Aorta (tissue), 5 donors: ENCODE measurements around the gene PHACTR2. TPM values are rescaled to one million over a fixed set of nuclear protein-coding genes. Genes with fewer than 3 reads are reported as not detected.
A peak's percentile ranks its signal among the peaks of the same experiment; 100 is the strongest.

Source experiments
- ATAC-seq: fragments of 200-7000 bp; cut with Tn5 transposase; one replicate; pipeline ENCODE4 v1.9.1; 2022; ENCODE audit warnings: moderate library complexity; ENCODE audit not compliant: low FRiP score
- DNase-seq, 2 donors: peaks; one replicate each; pipeline ENCODE4 v3.0.0-alpha.2; 2020
- H3K27ac ChIP-seq, 2 donors: one replicate each; pipeline ENCODE4 v1.5.1; 2013; ENCODE audit warnings: low read length in 2 of 2, mild to moderate bottlenecking in 2 of 2, moderate library complexity in 2 of 2, control low read depth in 1 of 2, inconsistent platforms in 1 of 2, low read depth in 1 of 2
- H3K27me3 ChIP-seq, 2 donors: one replicate each; pipeline ENCODE4 v1.6.1; 2013; ENCODE audit warnings: control low read depth in 1 of 2, low read length in 1 of 2, mild to moderate bottlenecking in 1 of 2, moderate library complexity in 1 of 2; ENCODE audit not compliant: insufficient read depth in 2 of 2, control insufficient read depth in 1 of 2
- H3K36me3 ChIP-seq, 2 donors: one replicate each; pipeline ENCODE4 v1.6.1; 2013; ENCODE audit warnings: control low read depth in 1 of 2, low read length in 1 of 2, mild to moderate bottlenecking in 1 of 2; ENCODE audit not compliant: insufficient read depth in 2 of 2, control insufficient read depth in 1 of 2
- H3K4me1 ChIP-seq, 2 donors: one replicate each; pipeline ENCODE4 v1.6.1; 2013; ENCODE audit warnings: low read length in 2 of 2, control low read depth in 1 of 2, mild to moderate bottlenecking in 1 of 2, moderate library complexity in 1 of 2; ENCODE audit not compliant: insufficient read depth in 2 of 2, control insufficient read depth in 1 of 2
- H3K4me3 ChIP-seq, 2 donors: one replicate each; pipeline ENCODE4 v1.5.1; 2013; ENCODE audit warnings: low read length in 2 of 2, control low read depth in 1 of 2, mild to moderate bottlenecking in 1 of 2
- H3K9me3 ChIP-seq: one replicate; pipeline ENCODE4 v1.6.1; 2013; ENCODE audit warnings: mild to moderate bottlenecking, low read length; ENCODE audit not compliant: control insufficient read depth
- WGBS, 2 donors: extraction: QIAGEN DNeasy Blood & Tissue Kit; methylation state at CpG; one replicate each; pipeline ENCODE4 v1.1.7; 2013; 5-methylcytosine and 5-hydroxymethylcytosine counted together
- intact Hi-C, 2 donors: fragments of 100-400 bp; cut with DNase I; formaldehyde crosslinking; loops; one replicate each; pipeline versions ENCODE4 v1.14.2 to v1.15.0; 2022
- polyA plus RNA-seq, 2 donors: library from polyadenylated mRNA; stranded (reverse); fragments of 200-250 nt; gene quantifications; one replicate each; pipeline ENCODE4 v1.2.3, GENCODE V29; 2013
- total RNA-seq, 2 donors: library from RNA; stranded (reverse); fragmentation: NEBNext Ultra II Directional; extraction: Animal tissue kit (Norgen Biotek cat#: 25700); gene quantifications; one replicate each; pipeline ENCODE4 v1.2.1, GENCODE V29; 2021
- donor health status: healthy with polysubstance abuse.
- donor health status: Bipolar disorder and iron deficiency.
- donor health status: DM: no; HTN: no; CAD: no.
- donor health status: DM: no; HTN: no; CAD: no.
- donor health status: DM: yes; HTN: yes; CAD: no.

Gene PHACTR2
- total and polyA plus RNA-seq, 4 donors: 15.3 to 96.8 (median 51.2) TPM

DNA sequence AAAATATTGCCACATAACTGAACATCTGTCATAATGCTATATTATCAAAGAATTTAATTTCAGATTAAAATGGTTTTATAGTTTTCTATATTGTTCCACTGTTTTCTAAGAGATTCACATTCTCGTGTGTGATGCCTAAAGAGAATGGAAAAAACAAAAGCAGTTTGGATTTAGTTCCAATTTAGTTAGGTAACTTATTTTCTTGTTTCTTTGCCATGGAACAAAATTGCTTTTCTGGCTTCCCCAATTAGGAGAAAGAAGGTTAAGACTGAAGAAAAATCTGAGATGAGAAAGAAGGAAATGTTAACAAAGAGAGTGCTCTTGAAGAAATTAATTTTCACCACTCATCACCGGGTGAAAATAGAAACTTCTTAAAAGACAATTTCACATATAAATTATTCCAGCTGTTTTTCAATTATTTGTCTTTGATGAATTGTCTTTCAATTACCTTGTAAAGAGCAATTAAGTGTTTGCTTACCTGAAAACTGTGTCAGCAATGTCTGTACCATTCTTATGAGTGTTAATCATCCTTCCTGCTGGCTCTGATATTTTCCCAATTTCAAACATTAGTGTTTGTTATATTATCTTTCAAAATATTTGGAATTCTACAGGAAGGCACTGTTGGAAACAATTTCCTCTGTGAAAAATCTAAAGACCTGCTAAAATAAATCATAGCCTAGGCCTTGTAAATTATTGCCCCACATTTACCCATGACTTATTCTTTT lies 19.5 kb downstream of the PHACTR2 start:
- 4 to 7% methylated on average over 2 of the region's 2 CpGs for WGBS, 2 donors
- no peak overlapping the region for H3K4me3 ChIP-seq

DNA sequence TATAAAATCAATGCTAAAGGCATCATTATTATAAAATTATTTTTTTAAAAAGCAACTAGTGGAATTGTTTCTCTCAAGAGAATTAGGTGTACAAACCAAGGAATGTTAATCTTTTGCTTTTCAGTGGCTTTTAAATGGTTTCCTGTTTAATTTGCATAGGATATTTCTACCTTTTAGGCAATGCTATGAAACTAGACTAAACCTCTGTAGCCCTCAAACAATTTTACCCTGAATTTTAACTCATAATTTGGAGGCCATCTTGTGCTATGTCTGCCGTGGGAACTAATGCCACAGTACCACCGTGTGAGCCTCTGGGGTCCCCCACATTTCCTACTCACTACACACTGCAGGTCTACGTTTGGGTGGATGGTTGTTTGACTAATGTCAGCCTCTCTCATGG lies 20.6 kb downstream of the PHACTR2 start:
- 85% methylated on average over 3 of the region's 3 CpGs for WGBS, 2 donors
- H3K27ac ChIP-seq: peak overlapping the region; percentile 34 to 88
- no peaks in the 10 kb centered on the region for H3K36me3 ChIP-seq
- ATAC-seq (no peak), DNase-seq (no peak)
- H3K27me3 ChIP-seq: no peaks in the 10 kb centered on the region
- H3K4me1 ChIP-seq: peaks cover 2 to 7% of the 10 kb centered on the region in 2 donors
- no peaks in the 10 kb centered on the region for H3K9me3 ChIP-seq
- no peak overlapping the region for H3K4me3 ChIP-seq
- intact Hi-C loops: loop anchor here in 1 of 2 donors (5.0 kb wide), 1 partner anchor 49 kb away; no protein-coding TSS in a partner anchor

More for the DNA sequence above, 19.5 kb downstream of the PHACTR2 start:
- no peak for ATAC-seq
- intact Hi-C loops: loop anchor here in 1 of 2 donors (5.0 kb wide), 1 partner anchor 50 kb away; no protein-coding TSS in a partner anchor
- Histone ChIP-seq H3K9me3 (no peaks in the 10 kb centered on the region), H3K27me3 (no peaks in the 10 kb centered on the region), H3K27ac (no peak overlapping the region), H3K36me3 (no peaks in the 10 kb centered on the region), H3K4me1 (peaks cover 2 to 7% of the 10 kb centered on the region in 2 donors)
- no peak for DNase-seq

DNA sequence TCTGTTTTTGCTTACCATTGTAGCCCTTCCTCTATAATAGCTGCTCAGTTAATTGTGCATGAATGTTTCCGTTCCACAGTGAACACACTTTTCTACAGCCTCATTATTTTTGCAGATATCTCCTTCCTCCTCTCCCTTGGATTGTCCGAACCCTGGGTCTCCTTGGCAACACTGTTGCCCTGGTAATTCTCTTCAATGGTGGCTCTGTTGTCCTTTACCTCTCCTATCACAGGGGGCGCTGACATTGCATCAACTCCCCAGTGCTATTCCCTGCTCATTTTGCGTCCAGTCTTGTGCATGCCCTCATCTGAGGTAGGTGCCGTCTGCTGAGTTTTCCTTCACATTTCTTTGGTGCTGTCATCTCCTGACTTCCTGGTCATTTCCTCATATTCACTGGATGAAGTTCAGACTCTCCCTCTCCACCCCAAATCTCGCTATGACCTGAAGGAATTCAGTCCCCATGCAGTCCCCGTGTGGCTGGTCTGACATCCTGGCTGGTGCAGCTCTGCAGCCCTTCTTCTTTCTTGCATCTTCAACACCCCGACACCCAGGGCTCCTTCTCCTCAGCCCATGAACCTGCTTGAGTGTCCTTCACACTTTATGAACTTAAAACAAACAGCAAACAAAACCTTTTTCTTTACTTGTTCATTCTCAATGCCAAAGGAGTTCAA lies 21.1 kb downstream of the PHACTR2 start:
- H3K27me3 ChIP-seq: no peaks in the 10 kb centered on the region
- H3K4me1 ChIP-seq: peaks cover 2 to 7% of the 10 kb centered on the region in 2 donors
- no peaks in the 10 kb centered on the region for H3K9me3 ChIP-seq
- intact Hi-C loops: loop anchor here in 1 of 2 donors (5.0 kb wide), 1 partner anchor 48 kb away; no protein-coding TSS in a partner anchor
- no peak overlapping the region for H3K4me3 ChIP-seq
- no peak for ATAC-seq
- peak overlapping the region; percentile 34 to 88 for H3K27ac ChIP-seq
- WGBS, 2 donors: 83 to 86% methylated on average over 8 of the region's 8 CpGs
- DNase-seq: no peak
- H3K36me3 ChIP-seq: no peaks in the 10 kb centered on the region

DNA sequence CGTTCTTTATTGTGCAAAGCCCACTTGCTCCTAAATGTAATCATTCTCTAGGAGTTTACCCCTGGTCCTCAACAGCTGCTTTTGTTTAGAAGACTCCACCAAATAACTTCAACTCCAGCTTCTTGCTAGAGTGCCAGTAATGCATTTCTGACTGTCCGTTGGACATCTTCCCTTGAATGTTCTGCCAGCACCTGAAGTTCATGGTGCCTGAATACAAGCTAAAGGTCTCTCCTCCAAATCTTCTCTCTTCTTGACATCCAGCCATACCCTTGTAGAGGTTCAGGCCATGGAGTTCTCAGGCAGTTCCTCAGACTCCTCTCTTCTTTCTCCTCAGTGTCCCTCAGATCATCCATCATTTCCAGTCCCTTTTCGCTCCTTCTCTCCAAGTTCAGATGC lies 21.7 kb downstream of the PHACTR2 start:
- Histone ChIP-seq H3K36me3 (no peaks in the 10 kb centered on the region), H3K27ac (peak overlapping the region; percentile 64 to 69), H3K27me3 (no peaks in the 10 kb centered on the region), H3K4me3 (no peak overlapping the region), H3K4me1 (peaks cover 2 to 7% of the 10 kb centered on the region in 2 donors), H3K9me3 (no peaks in the 10 kb centered on the region)
- intact Hi-C loops: loop anchor here in 1 of 2 donors (5.0 kb wide), 1 partner anchor 48 kb away; no protein-coding TSS in a partner anchor
- 78 to 79% methylated on average over 3 of the region's 3 CpGs for WGBS, 2 donors
- ATAC-seq (no peak), DNase-seq (no peak)

DNA sequence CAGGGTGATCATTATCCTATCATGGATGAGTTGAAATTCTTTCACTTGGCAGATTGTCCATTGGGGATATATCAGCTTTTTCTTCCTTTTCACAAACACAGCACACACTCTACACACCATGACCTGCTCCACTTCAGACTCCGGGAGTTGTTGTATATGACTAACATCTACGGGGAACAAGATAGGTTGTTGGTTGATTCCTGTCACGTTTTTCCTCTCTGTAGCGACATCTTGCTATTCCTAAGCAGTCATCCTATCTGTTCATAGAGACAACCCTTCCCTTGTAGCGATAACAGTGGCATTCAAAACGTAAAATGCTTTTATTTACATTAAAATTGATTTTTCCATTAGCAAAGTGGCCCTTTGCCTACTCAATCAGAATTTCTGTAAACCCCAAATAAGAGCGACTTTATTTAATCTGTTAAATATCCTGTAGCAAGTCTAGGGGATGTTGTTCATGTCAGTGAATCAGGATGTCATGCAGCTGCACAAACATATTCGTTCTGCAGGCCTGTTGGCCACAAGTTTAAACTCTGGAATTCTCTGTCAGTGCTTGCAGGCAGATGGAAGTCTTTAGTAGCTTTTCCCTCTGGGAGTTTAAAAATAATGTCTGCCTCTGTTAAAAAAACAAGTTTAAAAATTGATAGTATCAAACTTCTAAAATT lies 23.1 kb downstream of the PHACTR2 start:
- no peaks in the 10 kb centered on the region for H3K9me3 ChIP-seq
- ATAC-seq (no peak), DNase-seq (no peak)
- H3K27ac ChIP-seq: peak overlapping the region in 1 of 2 donors; percentile 68
- H3K36me3 ChIP-seq: no peaks in the 10 kb centered on the region
- no peaks in the 10 kb centered on the region for H3K27me3 ChIP-seq
- H3K4me1 ChIP-seq: peaks cover 2 to 4% of the 10 kb centered on the region in 2 donors
- intact Hi-C loops: no loop called here
- 39 to 40% methylated on average over 8 of the region's 8 CpGs for WGBS, 2 donors
- no peak overlapping the region for H3K4me3 ChIP-seq

DNA sequence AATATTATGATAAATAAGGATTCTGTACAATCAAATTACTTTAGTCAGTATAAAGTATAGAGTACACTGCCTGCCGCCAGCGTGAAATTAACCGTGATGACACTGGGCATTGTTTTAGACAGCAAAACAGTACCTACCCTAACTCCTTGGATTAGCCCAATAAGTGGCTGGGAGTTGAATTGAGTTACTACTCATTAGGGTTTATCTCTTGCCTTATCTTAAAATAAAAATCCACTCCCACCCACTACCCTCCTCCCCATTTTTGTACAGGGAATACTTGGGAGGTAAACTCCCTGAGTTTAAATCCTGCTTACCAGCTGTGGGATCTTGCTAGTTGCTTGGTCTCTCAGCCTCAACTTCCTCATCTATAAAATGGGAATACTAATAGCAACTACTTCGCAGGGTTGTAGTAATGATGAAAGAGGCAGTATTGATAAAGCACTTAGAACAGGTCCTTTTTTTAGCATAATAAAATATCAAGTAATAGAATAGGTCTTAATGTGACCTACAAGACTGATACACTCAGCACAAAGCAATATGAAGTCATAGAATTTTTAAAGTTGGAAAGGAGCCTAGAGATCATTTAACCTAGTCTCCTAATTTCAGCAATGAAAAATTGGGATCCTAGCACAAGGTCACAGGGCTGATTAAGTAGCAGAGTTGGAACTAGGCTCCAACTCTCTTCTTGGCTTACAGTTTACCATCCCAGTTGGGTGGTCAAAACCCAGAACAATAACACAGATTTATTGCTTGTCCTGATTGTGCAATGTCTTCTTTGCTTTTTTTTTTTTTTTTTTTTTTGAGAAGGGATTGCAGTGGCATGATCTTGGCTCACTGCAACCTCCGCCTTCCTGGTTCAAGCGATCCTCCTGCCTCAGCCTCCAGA lies 23.8 kb downstream of the PHACTR2 start:
- no peak overlapping the region for H3K4me3 ChIP-seq
- intact Hi-C loops: no loop called here
- H3K27me3 ChIP-seq: no peaks in the 10 kb centered on the region
- DNase-seq (no peak), ATAC-seq (peak; percentile 85)
- 52 to 60% methylated on average over 6 of the region's 6 CpGs for WGBS, 2 donors
- no peaks in the 10 kb centered on the region for H3K9me3 ChIP-seq
- H3K36me3 ChIP-seq: no peaks in the 10 kb centered on the region
- H3K27ac ChIP-seq: peak overlapping the region; percentile 39 to 76
- H3K4me1 ChIP-seq: peaks cover 2 to 4% of the 10 kb centered on the region in 2 donors

DNA sequence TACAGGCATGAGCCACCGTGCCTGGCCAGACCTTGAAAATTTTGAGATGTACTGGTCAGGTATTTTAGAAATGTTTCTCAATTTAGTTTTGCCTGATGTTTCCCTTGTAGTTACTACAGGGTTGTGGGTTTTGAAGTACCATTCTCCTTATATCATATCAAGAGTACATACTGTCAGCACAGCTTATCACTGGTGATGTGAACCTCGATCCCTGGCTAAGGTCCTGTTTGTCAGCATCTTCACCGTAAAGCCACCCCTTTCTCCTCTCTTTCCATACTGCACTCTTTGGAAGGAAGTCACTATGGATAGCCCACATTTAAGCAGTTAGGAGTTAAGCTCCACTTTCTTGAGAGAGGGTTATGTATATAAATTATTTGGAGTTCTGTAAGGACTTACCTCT lies 27.8 kb downstream of the PHACTR2 start:
- Histone ChIP-seq H3K9me3 (no peaks in the 10 kb centered on the region), H3K27ac (no peak overlapping the region), H3K36me3 (peaks cover 0 to 2% of the 10 kb centered on the region in 2 donors), H3K4me3 (no peak overlapping the region), H3K4me1 (peaks cover 0 to 3% of the 10 kb centered on the region in 2 donors), H3K27me3 (no peaks in the 10 kb centered on the region)
- no peak for ATAC-seq
- 92 to 93% methylated on average over 3 of the region's 3 CpGs for WGBS, 2 donors
- intact Hi-C loops: no loop called here
- no peak for DNase-seq

DNA sequence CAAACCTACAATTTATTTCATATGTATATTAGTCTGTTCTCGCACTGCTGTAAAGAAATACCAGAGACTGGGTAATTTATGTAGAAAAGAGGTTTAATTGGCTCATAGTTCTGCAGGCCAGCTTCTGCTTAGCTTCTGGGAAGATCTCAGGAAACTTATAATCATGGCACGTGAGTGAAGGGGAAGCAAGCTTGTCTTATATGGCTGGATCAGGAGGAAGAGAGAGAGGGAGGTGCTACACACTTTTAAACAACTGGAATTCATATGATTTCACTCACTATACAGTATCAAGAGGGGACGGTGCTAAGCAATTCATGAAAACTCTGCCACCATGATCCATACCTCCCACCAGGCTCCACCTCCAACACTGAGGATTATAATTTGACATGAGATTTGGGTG lies 29.9 kb downstream of the PHACTR2 start:
- intact Hi-C loops: no loop called here
- 81 to 91% methylated on average over 3 of the region's 3 CpGs for WGBS, 2 donors
- H3K27ac ChIP-seq: no peak overlapping the region
- no peaks in the 10 kb centered on the region for H3K9me3 ChIP-seq
- DNase-seq (no peak), ATAC-seq (no peak)
- H3K36me3 ChIP-seq: peaks cover 0 to 2% of the 10 kb centered on the region in 2 donors
- H3K27me3 ChIP-seq: no peaks in the 10 kb centered on the region
- H3K4me3 ChIP-seq: no peak overlapping the region
- H3K4me1 ChIP-seq: peaks cover 0 to 7% of the 10 kb centered on the region in 2 donors
